ENCODE results near the gene COPS6. TPM values are rescaled to one million over a fixed set of nuclear protein-coding genes. Genes with fewer than 3 reads are reported as not detected.

COPS6 gene
- total and polyA plus RNA-seq, 2 of the 4 experiments (the other 2 are of a cell fraction) = 185 to 325 TPM

- Histone ChIP-seq H2BK120ac (ENCODE audit: low read depth, low read length) (no peak overlapping the region; the same call in 1 of the 2 replicates), H3K9ac (ENCODE audit: low read depth, low read length) (peak overlapping the region; percentile 75), H3K56ac (ENCODE audit: extremely low read depth, insufficient read depth, low read length) (peak overlapping the region; percentile 58; the same call in 1 of the 2 replicates), H3K27ac (ENCODE audit: insufficient read depth, low read length) (peak overlapping the region; percentile 73), H4K20me1 (ENCODE audit: insufficient read depth, low read length) (peaks cover 7% of the 10 kb centered on the region; the same call in 1 of the 2 replicates), H3K27me3 (ENCODE audit: control insufficient read depth, insufficient read depth, low read length) (no peaks in the 10 kb centered on the region), H2AK5ac (ENCODE audit: low read depth, low read length) (no peak overlapping the region; the same call in 1 of the 2 replicates), H3K9me1 (ENCODE audit: insufficient read depth, low read length) (peaks cover 5% of the 10 kb centered on the region; the same call in 1 of the 2 replicates), H3K9me3 (ENCODE audit: control insufficient read depth, insufficient read depth, low read length) (no peaks in the 10 kb centered on the region), H4K8ac (ENCODE audit: low read depth in 2 of 2, low read length in 2 of 2) (peak overlapping the region in 1 of 2 experiments; percentile 82; a peak in 1 of 4 replicates), H2AK9ac (replicated peaks; ENCODE audit: low read depth, low read length, poor library complexity) (peak overlapping the region; percentile 97), H2BK20ac (ENCODE audit: low read depth, low read length) (no peak overlapping the region), H2BK15ac (ENCODE audit: low read depth, low read length) (no peak overlapping the region), H3K4me2 (ENCODE audit: low read depth, low read length) (peak overlapping the region; percentile 87), H3K4ac (ENCODE audit: low read depth, low read length) (peak overlapping the region; percentile 76), H3K14ac (replicated peaks; ENCODE audit: low read depth, low read length) (0 out of 2 replicates have a peak overlapping the region, but pooled peaks have one; percentile 27), H2BK5ac (ENCODE audit: low read depth, low read length, poor library complexity, severe bottlenecking) (peak overlapping the region; percentile 39), H4K5ac (ENCODE audit: low read depth, low read length) (peak overlapping the region; percentile 24), H2AFZ (replicated peaks; ENCODE audit: low read length, poor library complexity) (peak overlapping the region; percentile 94), H3K36me3 (ENCODE audit: control insufficient read depth, insufficient read depth, low read length) (peaks cover 48% of the 10 kb centered on the region), H3K79me1 (ENCODE audit: low read depth in 1 of 2, low read length in 2 of 2) (peaks cover 28 to 64% of the 10 kb centered on the region in 2 experiments), H3K4me3 (ENCODE audit: insufficient read depth, low read depth, low read length) (peak overlapping the region; percentile 54), H3K23ac (ENCODE audit: low read depth, low read length) (peak overlapping the region; percentile 65; the same call in 1 of the 2 replicates), H3K4me1 (ENCODE audit: control insufficient read depth, insufficient read depth, low read length) (peaks cover 15% of the 10 kb centered on the region), H3K18ac (ENCODE audit: low read depth, low read length) (no peak overlapping the region; the same call in 1 of the 2 replicates), H4K91ac (ENCODE audit: insufficient read depth, low read depth, low read length) (peak overlapping the region; percentile 68; the same call in 1 of the 2 replicates)
- intact Hi-C loops (cut with micrococcal nuclease) = loop anchor here (1.0 to 2.0 kb wide), 3 partner anchors 10 to 51 kb away; partner anchors contain the start of genes CNPY4, TAF6 and ZSCAN21
- CTCF ChIA-PET = interaction anchor here (1.3 kb wide), 1 partner anchor 10 kb away, joined by 5 read pairs; no protein-coding TSS in a partner anchor
- peak; percentile 98 for DNase-seq
- peak; percentile 79 for ATAC-seq (ENCODE audit: low read depth)
- POLR2A ChIA-PET (ENCODE audit: unreplicated experiment) = interaction anchor here (0.8 kb wide), 1 partner anchor 14 kb away, joined by 3 read pairs; no protein-coding TSS in a partner anchor
- dilution Hi-C loops (cut with HindIII; ENCODE audit: low sequenced_read_pairs, unreplicated experiment) = no loop called here
- 1% methylated on average over 26 of the region's 61 CpGs; no CpG with 5 or more reads in 1 of the 2 experiments for WGBS, 2 experiments (ENCODE audit: extremely low coverage in 2 of 2, insufficient read length in 1 of 2)
- BruUV-seq (replicated peaks) = no TSS peak
- in situ Hi-C loops (cut with MboI; ENCODE audit: low sequenced_read_pairs) = no loop called here
- peak; percentile 59 for TF ChIP-seq POLR2A (IDR thresholded peaks at IDR 0.05; ENCODE audit: low read depth, low read length)
- TF ChIP-seq FOS (IDR thresholded peaks at IDR 0.05; ENCODE audit: low read depth, low read length) = 0 out of 2 replicates have a peak, but pooled peaks have one; percentile 2
- peak; percentile 57 for TF ChIP-seq RCOR1 (IDR thresholded peaks at IDR 0.05; ENCODE audit: insufficient replicate concordance, low read length)
- TF ChIP-seq RFX5 (IDR thresholded peaks at IDR 0.05; ENCODE audit: low read depth, low read length) = no peak
- TF ChIP-seq MAFK (IDR thresholded peaks at IDR 0.05; ENCODE audit: low read depth, low read length) = no peak
- TF ChIP-seq MAZ (IDR thresholded peaks at IDR 0.05; ENCODE audit: borderline replicate concordance, low read depth, low read length) = peak; percentile 89
- TF ChIP-seq MXI1 (IDR thresholded peaks at IDR 0.05; ENCODE audit: borderline replicate concordance, low read depth, low read length) = peak; percentile 94
- no peak for TF ChIP-seq CEBPB (IDR thresholded peaks at IDR 0.05; ENCODE audit: low read depth, low read length)
These were observed 11.7 kb downstream of the COPS6 start for GRCh38 chr7:100100420-100101015.
